SU-DHL-6 (cell line): ENCODE results near the gene CIRBP.

Source experiments
- H2AFZ ChIP-seq: fragments of 200-600 bp; sonication (generic); 2 replicates; pipeline ENCODE4 v1.6.1; 2014; ENCODE audit warnings: low read depth, mild to moderate bottlenecking, moderate library complexity, mixed read lengths, antibody characterized with exemption, low read length; ENCODE audit not compliant: severe bottlenecking
- H3F3A ChIP-seq: fragments of 200-600 bp; shearing (Covaris generic); 2 replicates; pipeline ENCODE4 v1.6.0; 2016; ENCODE audit warnings: antibody characterized with exemption, mild to moderate bottlenecking; ENCODE audit not compliant: insufficient read depth
- H3K27ac ChIP-seq: fragments of 200-600 bp; sonication (generic); 2 replicates; pipeline ENCODE4 v1.5.1; 2016; ENCODE audit warnings: low read depth, mild to moderate bottlenecking, low read length, moderate library complexity, mixed read lengths
- H3K27me3 ChIP-seq: fragments of 200-600 bp; sonication (generic), shearing (Covaris generic); 2 replicates; pipeline ENCODE4 v1.6.0; 2014; ENCODE audit warnings: mild to moderate bottlenecking, low read length
- H3K36me3 ChIP-seq: fragments of 200-600 bp; sonication (generic); 2 replicates; pipeline ENCODE4 v1.6.1; 2014; ENCODE audit warnings: mild to moderate bottlenecking, low read length, mixed read lengths
- H3K4me2 ChIP-seq: fragments of 300-600, 200-600 bp; shearing (Covaris generic), sonication (generic); 2 replicates; pipeline ENCODE4 v1.6.0; 2014; ENCODE audit warnings: low read length, low read depth, mild to moderate bottlenecking; ENCODE audit not compliant: poor library complexity, severe bottlenecking
- H3K4me3 ChIP-seq: fragments of 200-600 bp; sonication (generic); 2 replicates; pipeline ENCODE4 v1.5.1; 2014; ENCODE audit warnings: antibody characterized with exemption, low read length, mild to moderate bottlenecking, mixed read lengths; ENCODE audit not compliant: insufficient read depth, poor library complexity, severe bottlenecking
- H3K79me2 ChIP-seq: fragments of 200-600 bp; sonication (generic); 2 replicates; pipeline ENCODE4 v1.6.1; 2014; ENCODE audit warnings: mild to moderate bottlenecking, low read length, moderate library complexity; ENCODE audit not compliant: insufficient read depth
- H3K9ac ChIP-seq: fragments of 200-600 bp; sonication (generic); 2 replicates; pipeline ENCODE4 v1.7.0; 2014; ENCODE audit warnings: mild to moderate bottlenecking, low read length
- H3K9me2 ChIP-seq: fragments of 200-600 bp; sonication (generic); replicated peaks from 2 replicates; pipeline ENCODE4 v1.6.1; 2014; ENCODE audit warnings: low read length; ENCODE audit not compliant: insufficient read depth
- H3K9me3 ChIP-seq: fragments of 200-600 bp; sonication (generic); 2 replicates; pipeline ENCODE4 v1.6.1; 2014; ENCODE audit warnings: low read length, mixed read lengths; ENCODE audit not compliant: insufficient read depth
- H4K20me1 ChIP-seq: fragments of 200-600 bp; sonication (generic); 2 replicates; pipeline ENCODE4 v1.6.1; 2014; ENCODE audit warnings: low read depth, mild to moderate bottlenecking, antibody characterized with exemption, low read length, moderate library complexity, mixed read lengths
- EZH2phosphoT487 ChIP-seq: fragments of 200-600 bp; sonication (generic), shearing (Covaris generic); conservative IDR thresholded peaks from 2 replicates; pipeline ENCODE4 v1.6.1; 2018; ENCODE audit warnings: mild to moderate bottlenecking, antibody characterized with exemption, low read length, moderate library complexity, mixed read lengths
- TF ChIP-seq, protein P1 (sequence below): fragments of 200-600 bp; sonication (generic); IDR thresholded peaks from one replicate; pipeline ENCODE4 v1.5.1; 2017; ENCODE audit warnings: antibody characterized with exemption, mild to moderate bottlenecking, low read length, moderate library complexity; ENCODE audit not compliant: insufficient read depth, poor library complexity, severe bottlenecking

The CIRBP gene

DNA sequence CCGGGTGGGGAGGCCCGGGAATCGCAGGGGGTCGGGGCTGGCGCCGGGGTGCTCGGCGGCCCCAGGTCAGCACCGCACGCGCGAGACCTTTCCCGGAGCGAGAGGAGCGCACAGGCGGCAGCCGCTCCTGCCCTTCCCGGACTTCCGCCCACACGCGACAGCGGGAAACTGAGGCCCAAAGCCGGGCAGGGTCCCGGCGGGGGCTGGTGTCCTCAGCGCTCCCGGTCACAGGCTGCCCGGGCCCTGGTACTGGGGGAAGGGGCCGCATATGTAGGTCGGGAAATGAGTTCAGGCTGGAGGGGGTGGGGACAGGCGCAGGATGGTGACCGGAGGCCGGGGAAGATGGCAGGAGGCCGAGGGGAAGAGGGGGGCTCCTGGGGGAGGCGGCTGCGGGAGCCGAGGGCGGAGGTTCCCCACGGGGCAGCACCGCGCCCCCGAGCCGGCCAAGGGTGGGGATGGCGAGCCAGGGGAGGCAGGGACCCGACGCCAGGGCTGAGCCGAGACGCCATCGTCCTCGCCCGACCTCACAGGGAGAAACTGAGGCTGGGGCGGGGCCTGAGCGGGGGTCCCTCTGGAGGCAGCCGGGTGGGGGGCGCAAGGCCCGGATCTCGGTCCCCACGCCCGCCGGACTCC, 32.0 kb upstream of the CIRBP start:
- no peak overlapping the region for H2AFZ ChIP-seq
- peaks cover 4% of the 10 kb centered on the region; the same call in 1 of the 2 replicates for H3K79me2 ChIP-seq
- peaks cover 21% of the 10 kb centered on the region for H3F3A ChIP-seq
- peak overlapping the region; percentile 42 for H3K4me2 ChIP-seq
- peak overlapping the region; percentile 28; the same call in 1 of the 2 replicates for H3K9ac ChIP-seq
- H3K27me3 ChIP-seq: no peaks in the 10 kb centered on the region
- no peak overlapping the region for H3K27ac ChIP-seq
- H3K36me3 ChIP-seq: no peaks in the 10 kb centered on the region
- no peak overlapping the region for H3K4me3 ChIP-seq
- no peaks in the 10 kb centered on the region for H3K9me3 ChIP-seq
- no peaks in the 10 kb centered on the region for H4K20me1 ChIP-seq
- TF ChIP-seq, protein P1, sequence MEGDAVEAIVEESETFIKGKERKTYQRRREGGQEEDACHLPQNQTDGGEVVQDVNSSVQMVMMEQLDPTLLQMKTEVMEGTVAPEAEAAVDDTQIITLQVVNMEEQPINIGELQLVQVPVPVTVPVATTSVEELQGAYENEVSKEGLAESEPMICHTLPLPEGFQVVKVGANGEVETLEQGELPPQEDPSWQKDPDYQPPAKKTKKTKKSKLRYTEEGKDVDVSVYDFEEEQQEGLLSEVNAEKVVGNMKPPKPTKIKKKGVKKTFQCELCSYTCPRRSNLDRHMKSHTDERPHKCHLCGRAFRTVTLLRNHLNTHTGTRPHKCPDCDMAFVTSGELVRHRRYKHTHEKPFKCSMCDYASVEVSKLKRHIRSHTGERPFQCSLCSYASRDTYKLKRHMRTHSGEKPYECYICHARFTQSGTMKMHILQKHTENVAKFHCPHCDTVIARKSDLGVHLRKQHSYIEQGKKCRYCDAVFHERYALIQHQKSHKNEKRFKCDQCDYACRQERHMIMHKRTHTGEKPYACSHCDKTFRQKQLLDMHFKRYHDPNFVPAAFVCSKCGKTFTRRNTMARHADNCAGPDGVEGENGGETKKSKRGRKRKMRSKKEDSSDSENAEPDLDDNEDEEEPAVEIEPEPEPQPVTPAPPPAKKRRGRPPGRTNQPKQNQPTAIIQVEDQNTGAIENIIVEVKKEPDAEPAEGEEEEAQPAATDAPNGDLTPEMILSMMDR: no peak
- TF ChIP-seq EZH2phosphoT487: no peak
- no peaks in the 10 kb centered on the region for H3K9me2 ChIP-seq

DNA sequence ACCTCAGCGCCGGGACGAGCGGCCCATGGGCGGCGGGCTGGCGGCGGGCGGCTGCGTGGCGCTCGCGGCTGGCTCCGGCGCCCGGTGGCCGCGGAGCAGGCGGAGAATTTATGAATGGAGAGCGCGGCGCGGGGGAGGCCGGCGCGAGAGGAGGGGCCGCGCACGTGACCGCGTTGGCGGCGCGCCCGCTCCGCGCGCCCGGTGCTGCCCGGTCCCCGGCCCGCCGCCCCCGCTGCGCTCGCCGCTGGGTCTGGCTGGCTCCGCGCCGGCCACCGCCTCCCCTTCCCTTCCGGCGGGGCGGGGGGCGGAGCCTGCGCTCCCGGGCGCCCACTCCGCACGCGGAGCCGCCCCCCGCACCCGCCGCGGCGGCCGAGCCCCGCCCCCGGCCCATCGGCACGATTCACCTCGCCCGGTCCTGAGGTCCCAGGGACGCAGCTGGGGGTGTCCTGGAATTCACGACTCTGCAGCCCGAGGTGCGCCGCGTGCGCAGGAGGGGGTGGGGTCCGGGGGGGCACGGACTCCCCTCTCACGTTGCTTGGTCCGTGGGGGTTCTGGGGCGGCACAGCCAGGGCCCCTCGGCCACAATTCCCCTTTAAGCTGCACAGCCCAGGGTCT, 31.3 kb upstream of the CIRBP start, which contains the start of gene CBARP:
Gene CBARP (minus strand): TSS at position 252 of the 615 bp plus-strand sequence. CDS start 1,905 bp downstream, outside the sequence.
- Histone ChIP-seq H3K79me2 (peaks cover 11% of the 10 kb centered on the region; the same call in 1 of the 2 replicates), H4K20me1 (no peaks in the 10 kb centered on the region), H3K4me3 (no peak within 1 kb of the TSS), H2AFZ (no peak within 1 kb of the TSS), H3K9ac (peak within 1 kb of the TSS; percentile 28; the same call in 1 of the 2 replicates), H3K27ac (no peak within 1 kb of the TSS), H3K27me3 (no peaks in the 10 kb centered on the region), H3K4me2 (peak within 1 kb of the TSS; percentile 42), H3K9me3 (no peaks in the 10 kb centered on the region), H3F3A (peaks cover 24% of the 10 kb centered on the region), H3K36me3 (no peaks in the 10 kb centered on the region), H3K9me2 (no peaks in the 10 kb centered on the region)
- no peak for TF ChIP-seq EZH2phosphoT487
- TF ChIP-seq, protein P1: no peak

DNA sequence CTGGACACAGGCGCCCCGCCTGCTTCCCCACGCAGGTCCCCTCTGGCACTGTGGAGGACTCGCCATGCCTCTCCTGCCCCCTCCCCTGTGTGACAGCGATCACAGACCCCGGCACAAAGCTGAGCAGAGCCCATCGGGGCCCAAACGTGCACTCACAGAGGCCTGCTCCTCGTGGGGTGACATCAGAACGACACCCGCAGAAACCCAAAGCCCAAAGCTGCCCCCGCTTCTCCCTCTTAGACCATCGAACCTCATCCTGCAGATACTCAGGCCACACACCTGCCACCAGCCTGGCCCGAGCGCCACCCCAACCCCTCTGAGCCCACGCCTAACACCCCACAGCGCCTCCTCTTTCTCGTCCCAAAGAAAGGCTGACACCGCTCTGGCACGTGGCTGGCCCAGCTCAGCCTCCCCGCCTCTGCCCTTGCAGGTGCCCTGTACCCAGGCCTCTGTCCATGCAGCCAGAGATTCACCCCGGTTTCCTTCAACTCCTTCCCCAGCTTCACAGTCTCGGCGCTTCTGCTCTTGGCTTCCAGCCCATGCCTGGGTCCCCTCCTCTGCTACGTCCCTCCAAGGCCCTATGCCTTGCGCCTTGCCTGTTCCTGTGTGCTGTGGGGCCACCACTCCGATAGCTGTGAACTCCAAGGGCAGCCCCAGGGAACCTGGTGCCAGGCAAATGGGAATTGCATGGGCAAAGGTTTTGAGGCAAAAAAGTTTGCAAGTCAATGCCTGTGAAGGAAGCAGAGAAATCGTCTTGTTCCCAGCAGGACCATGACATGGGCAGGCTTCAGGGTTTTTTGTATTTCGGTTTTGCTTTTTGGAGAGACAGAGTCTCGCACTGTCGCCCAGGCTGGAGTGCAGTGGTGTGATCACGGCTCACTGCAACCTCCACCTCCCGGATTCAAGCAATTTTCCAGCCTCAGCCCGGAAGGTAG, 30.5 kb upstream of the CIRBP start:
- peaks cover 11% of the 10 kb centered on the region; the same call in 1 of the 2 replicates for H3K79me2 ChIP-seq
- no peak overlapping the region for H2AFZ ChIP-seq
- no peaks in the 10 kb centered on the region for H3K9me3 ChIP-seq
- no peaks in the 10 kb centered on the region for H4K20me1 ChIP-seq
- no peaks in the 10 kb centered on the region for H3K27me3 ChIP-seq
- no peak for TF ChIP-seq EZH2phosphoT487
- TF ChIP-seq, protein P1: no peak
- H3K4me2 ChIP-seq: peak overlapping the region; percentile 38
- no peak overlapping the region for H3K4me3 ChIP-seq
- H3F3A ChIP-seq: peaks cover 30% of the 10 kb centered on the region
- H3K9me2 ChIP-seq: no peaks in the 10 kb centered on the region
- no peaks in the 10 kb centered on the region for H3K36me3 ChIP-seq
- no peak overlapping the region for H3K27ac ChIP-seq
- no peak overlapping the region for H3K9ac ChIP-seq
